Epithelial cell of esophagus (primary cell): ENCODE measurements around the gene INPP4A.

ENCODE experiments used
- DNase-seq: peaks from one replicate; pipeline ENCODE4 v3.0.0; 2010; ENCODE audit warnings: low read depth
- H3K4me3 ChIP-seq: 2 replicates; pipeline ENCODE4 v1.5.1; 2011; ENCODE audit warnings: mild to moderate bottlenecking, low read length, control low read depth
- CTCF ChIP-seq: IDR thresholded peaks from 2 replicates; pipeline ENCODE4 v1.5.1; 2011; ENCODE audit warnings: low read depth, mild to moderate bottlenecking, low read length, control low read depth, inconsistent platforms; ENCODE audit not compliant: insufficient read depth; ENCODE audit errors: missing control alignments

The INPP4A gene

DNA sequence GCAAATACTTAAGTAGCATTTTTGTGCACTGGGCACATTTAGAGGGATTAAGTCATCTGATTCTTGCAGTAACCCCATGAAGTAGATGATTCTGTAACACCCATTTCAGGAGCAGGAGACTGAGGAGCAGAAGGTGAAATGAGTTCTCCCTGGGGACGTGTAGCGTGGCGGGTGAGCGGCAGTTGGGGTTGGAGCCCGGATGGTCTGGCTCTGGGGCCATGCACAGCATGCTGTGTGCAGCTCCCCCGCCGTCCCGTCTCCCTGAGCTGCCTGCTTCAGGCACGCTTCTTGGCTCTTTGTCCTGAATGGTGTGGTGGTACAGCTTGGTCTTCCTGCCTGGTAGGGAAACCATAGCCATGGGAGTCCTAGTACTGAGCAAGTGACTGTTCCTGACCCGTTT is 32.4 kb downstream of the INPP4A start:
- no peak for TF ChIP-seq CTCF
- H3K4me3 ChIP-seq, result no peak overlapping the region
- DNase-seq, result no peak

- DNase-seq, result no peak
- no peak for TF ChIP-seq CTCF
- H3K4me3 ChIP-seq, result no peak overlapping the region
Observed at GRCh38 chr2:98477506-98477905, 32.8 kb downstream of the INPP4A start.

- DNase-seq, result no peak
- TF ChIP-seq CTCF, result no peak
- H3K4me3 ChIP-seq, result no peak overlapping the region
Observed at GRCh38 chr2:98478088-98478551, 33.5 kb downstream of the INPP4A start.

DNA sequence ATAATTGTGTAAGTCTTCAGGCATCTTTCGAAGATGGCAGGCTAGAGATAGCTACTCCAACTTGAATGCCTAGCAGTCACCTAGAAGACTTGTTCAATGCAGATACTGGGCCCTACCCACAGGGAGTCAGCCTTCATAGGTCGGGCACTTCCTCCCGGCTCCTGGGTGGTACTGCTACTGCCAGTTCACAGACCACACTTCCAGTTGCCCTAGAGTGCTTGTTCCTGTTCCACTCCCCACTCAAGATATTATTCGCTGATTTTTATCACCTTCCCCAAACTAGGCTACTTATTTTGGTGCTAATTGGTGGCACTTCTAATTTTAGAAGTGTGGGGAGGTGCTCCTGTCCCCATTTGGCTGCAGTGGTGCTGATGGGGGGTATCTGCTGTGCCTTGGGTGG is 34.2 kb downstream of the INPP4A start:
- no peak for DNase-seq
- no peak for TF ChIP-seq CTCF
- no peak overlapping the region for H3K4me3 ChIP-seq

GRCh38 chr2:98479371-98479770 is 34.7 kb downstream of the INPP4A start:
- no peak for TF ChIP-seq CTCF
- peak; percentile 25 for DNase-seq
- no peak overlapping the region for H3K4me3 ChIP-seq

- H3K4me3 ChIP-seq, result no peak overlapping the region
- TF ChIP-seq CTCF, result no peak
- peak; percentile 98 for DNase-seq
Observed at GRCh38 chr2:98479959-98480524, 35.4 kb downstream of the INPP4A start.

GRCh38 chr2:98480598-98480997 is 35.9 kb downstream of the INPP4A start:
- no peak for TF ChIP-seq CTCF
- no peak overlapping the region for H3K4me3 ChIP-seq
- no peak for DNase-seq
